22Rv1 (cell line): ENCODE results near the gene DGKG.

Source experiments
- CTCF ChIP-seq: fragments of 450-650 bp; IDR thresholded peaks from 2 replicates; pipeline ENCODE4 v1.5.1; 2017; ENCODE audit warnings: mild to moderate bottlenecking
- ZFX ChIP-seq: fragments of 450-650 bp; IDR thresholded peaks from 2 replicates; pipeline ENCODE4 v1.6.1; 2017; ENCODE audit warnings: antibody characterized with exemption, borderline replicate concordance

GRCh38 chr3:186143250-186143649 lies 218.8 kb downstream of the DGKG start:
- TF ChIP-seq CTCF (no peak), ZFX (no peak)
